HEK293T (cell line): ENCODE data around the gene MEI1.

Source experiments
- CTBP1 ChIP-seq: fragments of 450-650 bp; IDR thresholded peaks from 2 replicates; pipeline ENCODE4 v1.6.1; 2016; ENCODE audit warnings: borderline replicate concordance
- ELF4 ChIP-seq: fragments of 450-650 bp; IDR thresholded peaks from 2 replicates; pipeline ENCODE4 v1.6.1; 2017; ENCODE audit warnings: antibody characterized with exemption
- HDGF ChIP-seq: fragments of 450-650 bp; IDR thresholded peaks from 2 replicates; pipeline ENCODE4 v1.6.1; 2017; ENCODE audit warnings: antibody characterized with exemption, borderline replicate concordance
- SP1 ChIP-seq: fragments of 450-650 bp; IDR thresholded peaks from 2 replicates; pipeline ENCODE4 v1.6.1; 2017
- SUZ12 ChIP-seq: fragments of 450-650 bp; IDR thresholded peaks from 2 replicates; pipeline ENCODE4 v1.6.1; 2016; ENCODE audit warnings: mild to moderate bottlenecking
- ZNF384 ChIP-seq: fragments of 450-650 bp; IDR thresholded peaks from 2 replicates; pipeline ENCODE4 v1.6.1; 2016

DNA sequence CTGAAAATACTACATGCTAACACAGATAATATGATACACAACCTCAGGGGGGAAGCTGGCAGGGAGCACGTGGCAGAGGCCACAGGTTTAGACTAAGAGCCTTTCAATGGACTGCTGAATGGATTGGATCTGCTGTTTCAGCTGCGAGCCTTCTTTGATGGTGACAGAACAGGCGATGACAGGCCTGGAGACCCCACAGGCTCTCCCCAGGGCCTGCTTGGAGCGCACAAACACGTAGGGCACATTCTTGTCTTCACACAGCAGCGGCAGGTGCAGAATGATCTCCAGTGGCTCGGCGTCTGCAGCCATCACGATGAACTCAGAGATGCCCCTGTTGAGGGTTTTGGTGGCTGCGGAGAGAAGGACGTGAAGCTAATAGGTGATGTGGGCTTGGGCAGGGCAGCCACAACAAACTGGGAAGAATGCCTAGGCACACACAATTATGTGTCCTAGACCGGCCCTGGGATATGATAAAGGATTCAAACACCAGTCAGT, 24.4 kb upstream of the MEI1 start:
- TF ChIP-seq SP1 (no peak), HDGF (no peak), ZNF384 (no peak), CTBP1 (no peak), ELF4 (no peak), SUZ12 (no peak)
